GM12865 (cell line): ENCODE measurements around the gene FMN2.

ENCODE experiments used
- DNase-seq: peaks from one replicate; pipeline ENCODE4 v3.0.0; 2010; ENCODE audit warnings: low read depth
- H3K4me3 ChIP-seq: 2 replicates; pipeline ENCODE4 v1.5.1; 2011; ENCODE audit warnings: mild to moderate bottlenecking, low read depth, low read length, control low read depth
- CTCF ChIP-seq: IDR thresholded peaks from 2 replicates; pipeline ENCODE4 v1.5.1; 2011; ENCODE audit warnings: low read length, control low read depth, low read depth, inconsistent platforms; ENCODE audit not compliant: insufficient read depth; ENCODE audit errors: missing control alignments

Gene FMN2

GRCh38 chr1:240084749-240085148 lies 6.9 kb upstream of the FMN2 start:
- H3K4me3 ChIP-seq = no peak overlapping the region
- no peak for TF ChIP-seq CTCF
- no peak for DNase-seq

- no peak overlapping the region for H3K4me3 ChIP-seq
- no peak for DNase-seq
- TF ChIP-seq CTCF = no peak
Observed at GRCh38 chr1:240086726-240087125, 5.0 kb upstream of the FMN2 start.

- H3K4me3 ChIP-seq = no peak overlapping the region
- no peak for DNase-seq
- TF ChIP-seq CTCF = no peak
Observed at GRCh38 chr1:240090014-240090413, 1.7 kb upstream of the FMN2 start.

GRCh38 chr1:240090957-240091600 lies 604 bp upstream of the FMN2 start:
- DNase-seq = no peak
- H3K4me3 ChIP-seq = no peak overlapping the region
- TF ChIP-seq CTCF = no peak

DNA sequence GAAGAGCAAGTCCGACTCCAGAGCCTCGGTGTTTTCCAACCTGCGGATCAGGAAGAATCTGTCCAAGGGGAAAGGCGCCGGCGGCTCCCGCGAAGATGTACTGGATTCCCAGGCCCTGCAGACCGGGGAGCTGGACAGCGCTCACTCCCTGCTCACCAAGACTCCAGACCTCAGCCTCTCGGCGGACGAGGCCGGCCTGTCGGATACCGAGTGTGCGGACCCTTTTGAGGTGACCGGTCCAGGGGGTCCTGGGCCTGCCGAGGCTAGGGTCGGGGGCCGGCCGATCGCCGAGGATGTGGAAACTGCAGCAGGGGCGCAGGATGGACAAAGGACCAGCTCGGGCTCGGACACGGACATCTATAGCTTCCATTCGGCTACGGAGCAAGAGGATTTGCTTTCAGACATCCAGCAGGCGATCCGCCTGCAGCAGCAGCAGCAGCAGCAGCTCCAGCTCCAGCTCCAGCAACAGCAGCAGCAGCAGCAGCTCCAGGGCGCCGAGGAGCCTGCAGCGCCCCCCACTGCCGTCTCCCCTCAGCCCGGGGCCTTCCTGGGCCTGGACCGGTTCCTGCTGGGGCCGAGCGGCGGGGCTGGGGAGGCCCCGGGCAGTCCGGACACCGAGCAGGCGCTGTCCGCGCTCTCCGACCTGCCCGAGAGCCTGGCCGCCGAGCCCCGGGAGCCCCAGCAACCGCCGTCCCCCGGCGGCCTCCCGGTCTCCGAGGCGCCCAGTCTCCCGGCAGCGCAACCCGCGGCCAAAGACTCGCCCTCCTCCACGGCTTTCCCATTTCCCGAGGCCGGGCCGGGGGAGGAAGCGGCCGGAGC lies 827 bp downstream of the FMN2 start:
- DNase-seq = no peak
- H3K4me3 ChIP-seq = no peak overlapping the region
- no peak for TF ChIP-seq CTCF

GRCh38 chr1:240093120-240093961 lies 1.7 kb downstream of the FMN2 start:
- DNase-seq = no peak
- TF ChIP-seq CTCF = no peak
- no peak overlapping the region for H3K4me3 ChIP-seq
